K562 treated with DMSO at 1 percent for 48 hours (cell line): ENCODE data around the gene PIGL. TPM values are rescaled to one million over a fixed set of nuclear protein-coding genes. Genes with fewer than 3 reads are reported as not detected.

Experiments
- total RNA-seq: library from RNA; unstranded; fragments of 300-600 nt; gene quantifications from 2 replicates; pipeline ENCODE4 v1.2.3, GENCODE V29; 2022; ENCODE audit warnings: low replicate concordance; ENCODE audit errors: extremely low read depth

The PIGL gene
- total RNA-seq = not detected in 2 replicates

GRCh38 chr17:16217002-16217635 lies at the start of gene PIGL:
TSS of gene PIGL (plus strand) at chr17:16217210. CDS start at chr17:16217227, 17 bp downstream.

GRCh38 chr17:16215273-16215964 lies 1.6 kb upstream of the PIGL start, which contains the start of gene NCOR1:
TSS of gene NCOR1 (minus strand) at chr17:16215534. CDS start at chr17:16194569, 20,965 bp downstream.

GRCh38 chr17:16353317-16354174 lies 136.5 kb downstream of the PIGL start, which contains the start of gene CENPV:
TSS of gene CENPV (minus strand) at chr17:16353469. CDS start at chr17:16353436, 33 bp downstream.

Other genes with a start within 250 kb of the PIGL start
- gene ZSWIM7, start 217.5 kb upstream of the PIGL start, total RNA-seq = not detected in 2 replicates
- gene TTC19, start 217.4 kb upstream of the PIGL start, total RNA-seq = not detected in 2 replicates
- gene NCOR1, start 1.7 kb upstream of the PIGL start, total RNA-seq = not detected in 2 replicates
- gene CENPV, start 136.3 kb downstream of the PIGL start, total RNA-seq = not detected in 2 replicates
- 1,569 and 3,163 TPM in 2 replicates for gene UBB, start 163.9 kb downstream of the PIGL start, total RNA-seq
- gene TRPV2, start 198.4 kb downstream of the PIGL start, total RNA-seq = not detected in 2 replicates